IMR-90 (cell line): ENCODE measurements around the gene FRYL.

Experiments
- CEBPB ChIP-seq: IDR thresholded peaks from 2 replicates; pipeline ENCODE4 v1.6.1; 2012; ENCODE audit warnings: low read depth, low read length, improper control_type of control experiment
- CHD1 ChIP-seq: IDR thresholded peaks from 2 replicates; pipeline ENCODE4 v1.6.1; 2012; ENCODE audit warnings: low read depth, low read length, improper control_type of control experiment
- CTCF ChIP-seq: conservative IDR thresholded peaks from 2 replicates; pipeline ENCODE4 v1.5.1; 2012; ENCODE audit warnings: mild to moderate bottlenecking, low read depth, low read length, improper control_type of control experiment
- ELK1 ChIP-seq: fragments of 150-350 bp; IDR thresholded peaks from 2 replicates; pipeline ENCODE4 v1.6.1; 2016; ENCODE audit warnings: low read depth, mild to moderate bottlenecking, low read length, moderate library complexity, borderline replicate concordance
- MXI1 ChIP-seq: IDR thresholded peaks from 2 replicates; pipeline ENCODE4 v1.6.1; 2012; ENCODE audit warnings: low read depth, mild to moderate bottlenecking, low read length, moderate library complexity, borderline replicate concordance
- POLR2A ChIP-seq: IDR thresholded peaks from 2 replicates; pipeline ENCODE4 v1.6.1; 2012; ENCODE audit warnings: mild to moderate bottlenecking, low read depth, low read length
- RAD21 ChIP-seq: IDR thresholded peaks from 2 replicates; pipeline ENCODE4 v1.6.1; 2012; ENCODE audit warnings: low read length, improper control_type of control experiment
- RCOR1 ChIP-seq: IDR thresholded peaks from 2 replicates; pipeline ENCODE4 v1.6.1; 2012; ENCODE audit warnings: mild to moderate bottlenecking, low read length, improper control_type of control experiment; ENCODE audit not compliant: insufficient replicate concordance
- RFX5 ChIP-seq: IDR thresholded peaks from 2 replicates; pipeline ENCODE4 v1.8.0; 2012; ENCODE audit warnings: low read depth, mild to moderate bottlenecking, low read length, moderate library complexity
- SMC3 ChIP-seq: fragments of 150-350 bp; IDR thresholded peaks from 2 replicates; pipeline ENCODE4 v1.6.1; 2016; ENCODE audit warnings: low read depth, mild to moderate bottlenecking, antibody characterized with exemption, low read length, moderate library complexity

- no peak for TF ChIP-seq ELK1
- TF ChIP-seq CTCF, result no peak
- no peak for TF ChIP-seq RFX5
- no peak for TF ChIP-seq POLR2A
- no peak for TF ChIP-seq RAD21
- no peak for TF ChIP-seq CEBPB
- no peak for TF ChIP-seq CHD1
- TF ChIP-seq SMC3, result no peak
- TF ChIP-seq MXI1, result no peak
- TF ChIP-seq RCOR1, result no peak
Observed at GRCh38 chr4:48660347-48660746, 119.7 kb downstream of the FRYL start.
